ENCODE measurements around the gene SYNE3.

SYNE3 gene, protein sequence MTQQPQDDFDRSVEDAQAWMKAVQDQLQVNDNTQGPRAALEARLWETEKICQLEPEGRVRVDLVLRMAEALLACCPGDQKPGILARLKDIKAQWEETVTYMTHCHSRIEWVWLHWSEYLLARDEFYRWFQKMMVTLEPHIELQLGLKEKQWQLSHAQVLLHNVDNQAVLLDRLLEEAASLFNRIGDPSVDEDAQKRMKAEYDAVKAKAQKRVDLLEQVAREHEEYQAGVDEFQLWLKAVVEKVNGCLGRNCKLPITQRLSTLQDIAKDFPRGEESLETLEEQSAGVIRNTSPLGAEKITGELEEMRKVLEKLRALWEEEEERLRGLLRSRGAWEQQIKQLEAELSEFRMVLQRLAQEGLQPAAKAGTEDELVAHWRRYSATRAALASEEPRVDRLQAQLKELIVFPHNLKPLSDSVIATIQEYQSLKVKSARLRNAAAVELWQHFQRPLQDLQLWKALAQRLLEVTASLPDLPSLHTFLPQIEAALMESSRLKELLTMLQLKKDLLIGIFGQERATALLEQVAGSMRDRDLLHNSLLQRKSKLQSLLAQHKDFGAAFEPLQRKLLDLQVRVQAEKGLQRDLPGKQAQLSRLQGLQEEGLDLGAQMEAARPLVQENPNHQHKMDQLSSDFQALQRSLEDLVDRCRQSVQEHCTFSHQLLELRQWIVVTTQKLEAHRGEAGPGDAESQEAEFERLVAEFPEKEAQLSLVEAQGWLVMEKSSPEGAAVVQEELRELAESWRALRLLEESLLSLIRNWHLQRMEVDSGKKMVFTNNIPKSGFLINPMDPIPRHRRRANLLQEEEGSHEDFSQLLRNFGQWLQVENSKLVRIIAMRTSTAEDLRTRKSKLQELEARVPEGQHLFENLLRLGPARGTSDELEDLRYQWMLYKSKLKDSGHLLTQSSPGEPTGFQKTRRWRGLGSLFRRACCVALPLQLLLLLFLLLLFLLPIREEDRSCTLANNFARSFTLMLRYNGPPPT

DNA sequence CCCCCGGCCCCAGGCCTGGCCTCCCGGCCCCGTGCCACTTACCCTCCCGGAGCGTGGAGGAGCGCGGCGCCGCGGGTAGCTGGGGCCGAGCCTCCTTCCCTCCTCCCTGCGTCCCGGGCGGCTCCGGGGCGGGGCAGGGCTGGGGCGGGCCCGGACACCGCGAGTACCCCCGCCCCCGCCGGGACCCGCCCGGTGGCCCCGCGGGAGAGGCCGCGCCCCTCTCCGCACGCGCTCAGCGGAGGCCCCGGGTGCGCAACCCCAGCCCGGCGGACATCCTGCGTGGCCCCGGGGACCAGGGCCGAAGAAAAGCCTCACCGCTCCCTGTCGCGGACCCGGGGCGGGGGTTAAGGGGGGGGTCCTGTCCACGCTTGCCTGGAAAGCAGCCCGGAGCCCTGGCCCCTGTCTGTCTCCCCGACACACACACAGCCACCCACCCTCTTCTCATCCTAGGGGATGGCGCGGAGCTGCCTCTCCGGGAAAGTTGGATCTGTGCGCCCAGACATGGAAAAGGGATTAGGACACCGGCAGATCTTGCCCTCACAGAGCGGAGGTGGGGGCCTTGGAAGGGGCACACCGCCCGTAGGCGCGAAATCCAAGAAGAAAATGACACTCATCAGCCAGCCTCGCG is at the start of gene SYNE3:
SYNE3 (minus strand) TSS at position 97 of the 628 bp plus-strand sequence. CDS start 40,829 bp downstream, outside the sequence.
- TF ChIP-seq, protein P1, sequence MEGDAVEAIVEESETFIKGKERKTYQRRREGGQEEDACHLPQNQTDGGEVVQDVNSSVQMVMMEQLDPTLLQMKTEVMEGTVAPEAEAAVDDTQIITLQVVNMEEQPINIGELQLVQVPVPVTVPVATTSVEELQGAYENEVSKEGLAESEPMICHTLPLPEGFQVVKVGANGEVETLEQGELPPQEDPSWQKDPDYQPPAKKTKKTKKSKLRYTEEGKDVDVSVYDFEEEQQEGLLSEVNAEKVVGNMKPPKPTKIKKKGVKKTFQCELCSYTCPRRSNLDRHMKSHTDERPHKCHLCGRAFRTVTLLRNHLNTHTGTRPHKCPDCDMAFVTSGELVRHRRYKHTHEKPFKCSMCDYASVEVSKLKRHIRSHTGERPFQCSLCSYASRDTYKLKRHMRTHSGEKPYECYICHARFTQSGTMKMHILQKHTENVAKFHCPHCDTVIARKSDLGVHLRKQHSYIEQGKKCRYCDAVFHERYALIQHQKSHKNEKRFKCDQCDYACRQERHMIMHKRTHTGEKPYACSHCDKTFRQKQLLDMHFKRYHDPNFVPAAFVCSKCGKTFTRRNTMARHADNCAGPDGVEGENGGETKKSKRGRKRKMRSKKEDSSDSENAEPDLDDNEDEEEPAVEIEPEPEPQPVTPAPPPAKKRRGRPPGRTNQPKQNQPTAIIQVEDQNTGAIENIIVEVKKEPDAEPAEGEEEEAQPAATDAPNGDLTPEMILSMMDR (IDR thresholded peaks at IDR 0.05; ENCODE audit: extremely low read depth, insufficient read depth, missing control alignments): no peak
- in situ Hi-C loops (cut with MboI; ENCODE audit: low pct_unique_long_range_greater_than_20kb, low sequenced_read_pairs, unreplicated experiment): loop anchor here (25.0 kb wide), 1 partner anchor 1554 kb away; no protein-coding TSS in a partner anchor
- peak; percentile 93 for DNase-seq (ENCODE audit: low spot score)

DNA sequence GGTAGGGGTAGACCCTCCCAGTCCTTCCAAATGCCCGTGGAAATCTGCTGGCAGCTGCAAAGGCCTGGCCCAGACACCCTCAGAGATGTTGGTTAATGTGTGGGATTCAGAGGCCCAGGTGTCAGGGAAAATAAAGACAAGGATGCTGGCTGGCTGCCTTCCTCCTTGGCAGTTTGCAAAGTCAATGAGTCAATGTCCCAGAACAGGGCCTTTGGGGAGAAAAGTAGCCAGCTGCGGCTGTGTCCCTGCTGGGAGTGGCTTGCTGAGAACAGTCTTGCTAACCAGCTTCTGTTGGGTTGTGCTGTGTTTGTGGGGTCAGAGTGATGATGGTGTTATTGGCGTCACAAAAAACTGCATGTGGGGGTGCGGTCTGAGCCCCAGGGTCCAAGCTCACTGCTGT is 47.6 kb upstream of the SYNE3 start:
- in situ Hi-C loops (cut with MboI; ENCODE audit: low pct_unique_long_range_greater_than_20kb, low sequenced_read_pairs, unreplicated experiment): loop anchor here (10.0 to 25.0 kb wide), 2 partner anchors 211 to 723 kb away; no protein-coding TSS in a partner anchor
- no peak for DNase-seq (ENCODE audit: low spot score)
- TF ChIP-seq, protein P1 (IDR thresholded peaks at IDR 0.05; ENCODE audit: extremely low read depth, insufficient read depth, missing control alignments): no peak

DNA sequence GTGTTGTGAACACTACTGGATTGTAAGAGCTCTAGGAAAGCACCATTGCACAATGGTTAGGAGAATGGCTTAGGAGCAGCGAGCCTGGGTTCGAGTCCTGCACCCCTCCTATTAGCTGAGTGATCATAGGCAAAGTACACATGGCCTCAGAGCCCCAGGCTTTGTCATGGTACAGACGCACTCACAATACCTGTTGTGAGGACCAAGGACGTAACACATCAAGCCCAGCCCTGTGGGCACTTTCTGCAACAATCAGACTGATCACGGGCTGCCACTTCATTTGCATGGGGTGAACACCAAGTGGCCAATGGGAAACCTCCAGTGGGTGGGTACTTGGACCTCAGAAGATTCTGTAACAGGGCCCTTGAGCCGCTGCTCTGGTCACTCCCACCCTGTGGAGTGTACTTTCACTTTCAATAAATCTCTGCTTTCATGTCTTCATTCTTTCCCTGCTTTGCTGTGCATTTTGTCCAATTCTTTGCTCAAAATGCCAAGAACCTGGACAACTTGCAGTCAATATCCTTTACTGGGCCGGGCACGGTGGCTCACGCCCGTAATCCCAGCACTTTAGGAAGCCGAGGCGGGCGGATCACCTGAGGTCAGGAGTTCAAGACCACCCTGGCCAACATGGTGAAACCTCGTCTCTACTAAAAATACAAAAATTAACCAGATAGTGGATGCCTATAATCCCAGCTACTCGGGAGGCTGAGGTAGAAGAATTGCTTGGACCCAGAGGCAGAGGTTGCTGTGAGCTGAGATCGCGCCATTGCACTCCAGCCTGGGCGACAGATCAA is 46.6 kb upstream of the SYNE3 start:
- in situ Hi-C loops (cut with MboI; ENCODE audit: low pct_unique_long_range_greater_than_20kb, low sequenced_read_pairs, unreplicated experiment): loop anchor here (10.0 to 25.0 kb wide), 2 partner anchors 212 to 724 kb away; no protein-coding TSS in a partner anchor
- TF ChIP-seq, protein P1 (IDR thresholded peaks at IDR 0.05; ENCODE audit: extremely low read depth, insufficient read depth, missing control alignments): no peak
- DNase-seq (ENCODE audit: low spot score): no peak

DNA sequence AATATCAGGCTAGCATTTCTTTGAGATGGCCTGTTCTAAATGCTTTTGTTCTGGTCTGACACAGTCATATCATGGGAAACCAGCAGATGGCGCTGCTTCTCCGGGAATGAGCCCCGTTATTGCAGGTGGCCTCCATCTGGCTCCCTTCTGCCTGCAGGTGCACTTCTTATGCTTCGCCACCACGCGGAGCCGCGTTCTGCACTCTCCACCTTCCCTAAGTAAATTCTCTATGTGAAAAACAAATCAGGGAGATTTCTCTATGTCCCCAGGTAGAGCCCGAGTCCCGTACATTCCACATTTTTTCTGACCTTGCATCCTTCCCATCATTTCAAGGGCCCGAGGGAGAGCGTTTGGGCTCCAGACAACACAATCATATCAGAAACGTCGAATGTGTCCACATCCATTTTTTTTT is 44.6 kb upstream of the SYNE3 start:
- in situ Hi-C loops (cut with MboI; ENCODE audit: low pct_unique_long_range_greater_than_20kb, low sequenced_read_pairs, unreplicated experiment): loop anchor here (10.0 to 25.0 kb wide), 2 partner anchors 214 to 726 kb away; no protein-coding TSS in a partner anchor
- TF ChIP-seq, protein P1 (IDR thresholded peaks at IDR 0.05; ENCODE audit: extremely low read depth, insufficient read depth, missing control alignments): peak; percentile 96
- peak; percentile 86 for DNase-seq (ENCODE audit: low spot score)

DNA sequence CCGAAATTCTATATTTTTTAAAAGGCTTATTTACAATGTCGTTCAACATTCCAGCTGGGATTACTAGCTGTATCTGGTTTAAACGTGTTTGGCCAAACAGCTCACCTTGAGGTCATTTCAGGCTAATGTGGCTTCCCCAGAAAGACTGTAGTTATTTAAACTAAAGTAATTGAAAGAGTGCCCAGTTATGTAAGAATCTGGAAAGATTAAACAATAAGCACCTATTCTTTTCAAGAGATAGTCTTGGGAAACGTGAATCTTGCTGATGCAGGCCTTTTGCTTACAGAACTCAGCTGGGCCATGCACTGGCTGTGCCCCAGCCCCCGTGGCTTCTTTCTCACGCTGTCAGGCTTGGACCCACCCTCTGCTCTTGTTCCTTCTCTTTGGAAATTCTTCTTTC is 42.8 kb upstream of the SYNE3 start:
- TF ChIP-seq, protein P1 (IDR thresholded peaks at IDR 0.05; ENCODE audit: extremely low read depth, insufficient read depth, missing control alignments): no peak
- DNase-seq (ENCODE audit: low spot score): no peak
- in situ Hi-C loops (cut with MboI; ENCODE audit: low pct_unique_long_range_greater_than_20kb, low sequenced_read_pairs, unreplicated experiment): loop anchor here (10.0 to 25.0 kb wide), 2 partner anchors 436 to 728 kb away; no protein-coding TSS in a partner anchor
